DMS79 treated with DMSO at 0.1 percent for 48 hours (cell line): ENCODE data around the gene CERS1.

ENCODE experiments used
- DNase-seq: peaks from one replicate; lab custom pipeline; 2025; lab: John Stamatoyannopoulos, UW

Gene CERS1, protein sequence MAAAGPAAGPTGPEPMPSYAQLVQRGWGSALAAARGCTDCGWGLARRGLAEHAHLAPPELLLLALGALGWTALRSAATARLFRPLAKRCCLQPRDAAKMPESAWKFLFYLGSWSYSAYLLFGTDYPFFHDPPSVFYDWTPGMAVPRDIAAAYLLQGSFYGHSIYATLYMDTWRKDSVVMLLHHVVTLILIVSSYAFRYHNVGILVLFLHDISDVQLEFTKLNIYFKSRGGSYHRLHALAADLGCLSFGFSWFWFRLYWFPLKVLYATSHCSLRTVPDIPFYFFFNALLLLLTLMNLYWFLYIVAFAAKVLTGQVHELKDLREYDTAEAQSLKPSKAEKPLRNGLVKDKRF

DNA sequence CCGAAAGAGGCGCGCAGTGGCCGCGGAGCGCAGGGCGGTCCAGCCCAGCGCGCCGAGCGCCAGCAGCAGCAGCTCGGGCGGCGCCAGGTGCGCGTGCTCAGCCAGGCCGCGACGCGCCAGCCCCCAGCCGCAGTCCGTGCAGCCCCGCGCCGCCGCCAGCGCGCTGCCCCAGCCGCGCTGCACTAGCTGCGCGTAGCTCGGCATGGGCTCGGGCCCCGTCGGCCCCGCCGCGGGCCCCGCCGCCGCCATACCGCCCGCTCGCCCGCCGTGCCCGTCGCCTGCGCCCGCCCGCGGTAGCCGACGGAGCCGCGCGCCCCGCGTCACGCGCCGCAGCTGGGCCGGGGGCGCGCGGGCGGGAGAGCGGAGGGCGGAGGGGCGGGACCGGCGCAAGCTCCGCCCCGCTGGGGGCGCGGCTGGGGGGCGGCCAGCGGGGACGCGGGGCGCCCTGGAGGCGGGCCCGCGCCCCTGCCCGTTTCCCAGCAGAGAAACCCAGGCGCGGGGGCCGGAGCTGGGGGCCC, at the start of gene CERS1:
Gene CERS1 (minus strand): TSS at position 335 of the 518 bp plus-strand sequence. CDS start 86 bp downstream, at position 249.
- DNase-seq: peak; percentile 5

DNA sequence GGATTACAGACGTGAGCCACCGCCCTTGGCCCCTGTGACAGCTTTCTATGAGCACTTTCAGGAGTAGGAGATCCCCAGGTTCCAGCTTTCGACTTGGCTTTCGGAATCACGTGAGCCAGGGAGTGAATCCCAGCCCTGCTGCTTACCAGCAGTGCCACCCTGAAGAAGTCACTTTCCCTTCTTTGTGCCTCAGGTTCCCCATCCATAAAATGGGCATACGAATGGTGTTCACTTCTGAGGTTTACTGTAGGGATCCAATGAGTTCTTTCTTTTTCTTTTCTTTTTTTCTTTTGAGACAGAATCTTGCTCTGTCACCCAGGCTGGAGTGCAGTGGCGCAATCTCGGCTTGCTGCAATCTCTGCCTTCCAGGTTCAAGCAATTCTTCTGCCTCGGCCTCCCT, 49.3 kb upstream of the CERS1 start:
- DNase-seq: no peak

DNA sequence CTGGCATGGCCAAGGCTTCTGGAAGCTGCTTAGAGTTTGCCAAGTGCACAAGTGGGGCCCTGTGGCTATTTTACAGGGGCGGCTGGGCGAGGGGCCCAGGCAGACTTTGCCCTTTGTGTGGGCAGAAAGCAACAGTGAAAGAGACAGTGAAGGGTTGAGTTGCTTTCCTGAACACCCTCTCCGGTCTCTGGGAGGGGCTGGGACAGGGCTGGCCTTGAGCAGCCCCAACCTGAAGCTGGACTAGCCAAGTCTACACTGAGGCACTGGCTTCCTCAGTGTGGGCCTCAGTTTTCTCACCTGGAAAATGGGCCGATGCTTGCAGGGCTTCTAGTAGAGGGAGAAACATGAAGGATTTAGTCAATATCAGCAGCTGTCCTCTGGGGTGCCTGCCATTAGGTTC, 47.5 kb upstream of the CERS1 start:
- no peak for DNase-seq

DNA sequence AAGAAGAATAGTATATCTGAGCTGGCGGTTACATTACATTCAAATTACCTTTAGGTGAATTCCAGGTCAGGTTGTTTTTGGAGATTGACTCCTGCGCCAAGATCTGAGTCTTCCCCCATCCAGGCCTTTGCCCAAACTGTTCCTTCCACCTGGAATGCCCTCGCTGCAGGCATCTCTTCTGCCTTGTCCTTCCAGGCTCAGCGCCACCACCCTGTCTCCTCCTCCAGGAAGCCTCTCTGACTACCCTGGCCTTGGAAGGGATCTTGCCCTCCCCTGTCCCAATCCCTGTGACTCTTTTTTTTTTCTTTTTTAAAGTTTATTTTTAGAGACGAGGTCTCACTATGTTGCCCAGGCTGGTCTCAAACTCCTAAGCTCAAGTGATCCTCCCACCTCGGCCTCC, 46.7 kb upstream of the CERS1 start:
- DNase-seq: no peak

DNA sequence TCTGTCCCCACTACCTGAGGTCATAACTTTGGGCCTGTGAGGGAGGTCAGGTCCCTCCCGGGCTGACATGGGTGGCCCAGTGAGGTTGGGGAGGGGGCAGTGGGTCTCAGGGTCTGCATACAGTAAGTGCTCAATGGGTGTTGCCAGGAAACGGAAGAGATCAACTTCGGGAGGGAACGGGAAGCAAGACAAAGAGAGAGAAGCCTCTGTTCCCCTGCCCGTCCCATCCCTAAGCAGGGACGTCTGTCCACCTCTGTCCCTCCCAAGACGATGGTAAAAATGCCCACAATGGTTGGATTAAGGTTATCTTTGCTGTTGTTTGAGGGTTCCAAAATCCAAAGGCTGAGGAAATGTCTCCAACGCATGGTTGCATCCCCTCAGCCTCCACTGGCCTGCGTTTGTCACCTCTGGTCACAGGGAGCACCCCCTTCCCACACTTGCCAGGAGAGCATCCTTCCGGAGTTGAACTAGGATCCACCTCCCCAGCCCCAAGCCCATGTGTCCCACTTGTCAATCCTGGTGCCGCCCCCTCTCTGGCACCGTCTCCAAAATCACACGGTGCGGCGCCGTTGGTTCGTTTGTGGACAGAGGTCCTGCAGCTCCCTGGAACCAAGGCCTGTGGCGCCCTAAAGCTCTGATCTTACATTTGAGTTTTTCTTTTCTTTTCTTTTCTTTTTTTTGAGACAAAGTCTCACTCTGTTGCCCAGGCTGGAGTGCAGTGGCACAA, 45.8 kb upstream of the CERS1 start:
- DNase-seq: no peak

DNA sequence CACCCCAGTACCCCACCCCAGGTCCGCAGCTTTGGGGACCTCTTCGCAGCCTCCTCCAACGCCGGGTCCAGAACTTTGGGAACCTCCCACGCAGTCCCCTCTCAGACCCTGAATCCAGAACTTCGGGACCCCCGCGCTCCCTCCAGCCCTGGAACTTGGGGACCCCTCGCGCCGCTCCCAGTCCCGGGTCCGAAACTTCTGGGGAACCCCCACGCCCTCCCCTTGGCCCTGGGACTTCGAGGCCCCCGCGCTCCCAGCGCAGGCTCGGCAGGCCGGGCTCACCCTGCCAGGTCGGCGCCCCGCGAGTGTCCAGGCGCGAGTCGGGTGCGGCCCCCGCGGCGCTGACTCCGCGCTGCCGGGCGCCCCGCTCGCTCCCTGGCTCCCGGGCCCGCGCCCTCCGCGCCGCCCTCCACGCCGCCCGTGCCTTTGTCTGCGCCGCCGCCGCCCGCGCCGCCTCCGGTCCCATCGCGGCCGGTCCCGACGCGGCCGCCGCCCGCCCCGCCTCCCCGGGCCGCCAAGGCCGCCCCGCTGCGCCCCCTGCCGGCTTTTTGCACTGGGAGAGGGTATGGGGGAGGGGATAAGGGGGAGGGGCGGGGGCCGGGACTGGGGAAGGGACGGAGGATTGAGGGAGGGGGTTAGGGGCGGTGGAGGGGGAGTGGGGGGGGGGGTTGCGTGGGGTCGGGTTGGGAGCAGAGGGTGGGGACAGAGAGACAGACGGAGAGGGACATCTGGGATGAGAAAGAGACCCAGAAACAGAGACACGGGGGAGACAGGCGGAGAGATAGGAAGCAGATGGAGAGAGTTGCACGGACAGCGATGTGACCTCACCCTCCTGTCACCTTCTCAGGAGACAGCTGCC, 45.0 kb upstream of the CERS1 start, which contains the start of gene HOMER3:
Gene HOMER3 (minus strand): TSS at position 449 of the 859 bp plus-strand sequence. CDS start 2,235 bp downstream, outside the sequence.
- DNase-seq: peak; percentile 10

DNA sequence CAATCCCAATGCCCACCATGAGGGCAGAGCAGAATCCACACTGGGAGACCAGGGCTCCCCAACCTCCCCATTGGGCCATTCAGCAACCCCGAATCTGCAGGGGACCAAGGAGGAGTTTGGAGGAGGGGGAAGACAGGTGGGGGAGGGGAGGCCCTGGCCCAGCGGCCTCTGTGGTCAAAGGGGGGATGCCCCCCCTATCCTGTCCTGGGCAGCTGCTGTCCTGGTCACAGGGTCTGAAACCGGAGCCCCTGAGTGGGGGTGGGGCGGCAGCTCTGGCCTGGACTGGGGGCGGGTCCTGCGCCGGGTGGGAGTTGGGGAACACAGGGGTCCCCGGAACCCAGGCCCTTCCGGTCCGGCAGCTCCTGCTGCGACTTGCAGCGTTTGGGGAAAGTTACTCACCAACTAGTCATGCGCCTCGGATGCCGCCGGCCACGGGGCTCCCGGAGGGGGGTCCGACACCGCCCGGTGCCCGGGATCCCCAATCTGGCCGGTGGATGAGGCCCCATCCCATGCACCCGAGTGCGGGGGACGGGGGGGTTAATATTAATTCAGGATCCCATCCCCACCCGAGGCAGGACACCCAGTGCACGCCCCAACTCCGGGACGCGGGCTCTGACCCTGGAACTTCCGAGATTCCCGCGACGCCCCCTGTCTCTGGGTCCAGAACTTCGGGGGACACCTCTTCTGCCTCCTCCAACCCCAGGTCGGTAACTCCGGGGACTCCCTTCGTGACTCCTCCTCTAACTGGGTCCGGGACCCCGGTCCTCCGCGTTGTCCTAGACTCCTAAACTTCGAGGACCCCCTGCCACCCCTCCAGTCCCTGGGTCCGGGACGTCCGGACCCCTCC, 44.2 kb upstream of the CERS1 start:
- no peak for DNase-seq

DNA sequence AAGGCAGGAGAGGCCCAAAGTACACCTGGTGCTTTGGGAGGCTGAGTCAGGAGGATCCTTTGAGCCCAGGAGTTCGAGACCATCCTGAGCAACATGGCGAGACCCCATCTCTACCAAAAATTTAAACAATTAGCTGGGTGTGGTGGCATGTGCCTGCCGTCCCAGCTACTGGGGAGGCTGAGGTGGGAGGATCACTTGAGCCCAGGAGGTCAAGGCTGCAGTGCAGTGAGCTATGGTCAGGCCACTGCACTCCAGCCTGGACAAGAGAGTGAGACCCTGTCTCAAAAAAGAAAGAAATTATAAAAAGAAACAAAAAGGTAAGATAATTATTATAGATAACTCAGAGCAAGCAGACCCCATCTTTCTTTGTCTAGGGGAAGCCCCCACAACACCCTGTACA, 43.2 kb upstream of the CERS1 start:
- no peak for DNase-seq

DNA sequence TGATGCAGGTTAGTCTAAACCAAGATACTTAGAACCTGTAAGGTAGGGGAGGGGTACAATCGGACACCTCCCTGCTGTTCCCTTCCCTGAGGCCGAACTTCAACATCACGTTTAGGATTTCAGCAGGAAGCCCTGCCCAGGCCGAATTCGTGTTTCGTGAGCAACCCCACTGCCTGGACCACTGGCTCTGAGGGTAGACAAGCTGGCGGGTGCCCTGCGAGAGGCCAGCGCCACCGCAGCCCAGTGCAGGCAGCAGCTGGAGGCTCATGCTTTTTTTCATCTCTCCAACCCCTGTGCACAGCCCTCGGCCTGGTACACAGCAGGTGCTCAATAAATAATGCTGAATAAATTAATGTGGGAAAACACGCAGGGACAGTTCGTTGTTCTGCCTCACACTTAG, 37.3 kb upstream of the CERS1 start:
- DNase-seq: no peak

DNA sequence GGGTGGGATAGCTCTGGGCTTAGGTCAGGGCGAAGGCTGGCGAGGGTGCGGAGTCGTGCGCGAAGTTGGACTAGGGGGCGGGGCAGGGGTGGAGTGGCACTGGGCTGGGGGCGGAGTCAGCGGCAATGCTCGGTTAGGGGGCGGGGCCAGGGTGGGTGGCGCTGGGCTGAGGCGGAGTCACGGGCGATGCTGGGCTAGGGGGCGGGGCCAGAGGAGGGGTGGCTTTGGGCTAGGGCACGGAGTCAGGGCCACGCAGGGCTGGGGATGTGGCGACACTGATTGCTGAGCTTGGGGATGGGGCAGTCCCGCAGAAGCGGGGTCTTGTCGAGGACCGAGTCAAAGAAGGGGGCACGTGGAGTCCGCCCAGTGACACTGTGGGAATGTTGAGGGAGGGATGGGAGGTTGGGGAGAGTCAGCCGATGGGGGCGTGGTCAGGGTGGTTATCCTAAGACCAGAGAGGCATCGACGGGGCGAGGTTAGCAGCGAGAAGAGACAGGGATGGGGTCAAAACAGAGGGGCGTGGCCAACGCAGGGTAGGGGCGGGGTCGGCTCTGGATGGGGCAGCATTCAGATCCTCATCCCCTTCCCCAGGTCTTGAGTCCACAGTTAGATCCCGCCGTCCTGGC, 36.4 kb upstream of the CERS1 start:
- no peak for DNase-seq

DNA sequence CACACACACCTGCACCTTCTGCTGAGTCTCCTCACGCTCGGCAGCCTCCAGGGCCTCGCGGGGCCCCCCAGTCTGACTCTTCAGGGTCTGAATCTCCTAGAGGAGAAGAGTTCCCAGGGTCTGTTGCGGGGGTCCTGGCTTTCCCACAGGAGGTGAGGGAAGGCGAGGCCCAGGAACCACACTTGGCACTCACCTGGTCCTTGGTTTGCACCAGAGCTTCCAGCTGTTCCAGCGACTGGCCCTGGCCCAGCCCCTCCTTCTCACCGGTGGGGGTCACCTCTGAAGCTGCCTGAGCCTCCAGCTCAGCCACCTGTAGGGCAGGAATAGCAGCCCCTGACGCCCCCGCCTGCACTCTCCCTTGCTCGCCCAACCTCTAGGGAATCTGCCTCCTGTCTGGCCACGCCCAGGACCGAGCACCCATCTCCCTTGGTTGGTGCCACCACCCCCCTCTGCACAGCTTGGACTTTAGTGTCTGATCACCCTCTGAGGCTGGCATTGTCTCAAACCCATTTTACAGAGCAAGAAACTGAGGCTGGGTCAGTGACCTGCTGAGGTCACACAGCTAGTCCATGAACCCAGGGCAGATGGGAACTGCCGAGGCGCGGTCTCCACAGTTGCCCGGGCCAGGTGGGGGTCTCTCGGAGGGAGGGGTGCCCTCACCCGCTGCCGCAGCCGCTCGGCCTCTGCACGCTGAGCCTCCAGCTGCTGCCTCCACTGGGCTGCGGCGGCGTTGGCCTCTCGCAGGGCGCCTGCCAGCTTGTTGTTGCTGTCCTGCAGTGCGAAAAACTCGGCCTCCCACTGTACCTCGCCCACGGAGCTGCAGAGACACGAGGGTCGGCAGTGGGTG, 35.6 kb upstream of the CERS1 start:
- DNase-seq: no peak

DNA sequence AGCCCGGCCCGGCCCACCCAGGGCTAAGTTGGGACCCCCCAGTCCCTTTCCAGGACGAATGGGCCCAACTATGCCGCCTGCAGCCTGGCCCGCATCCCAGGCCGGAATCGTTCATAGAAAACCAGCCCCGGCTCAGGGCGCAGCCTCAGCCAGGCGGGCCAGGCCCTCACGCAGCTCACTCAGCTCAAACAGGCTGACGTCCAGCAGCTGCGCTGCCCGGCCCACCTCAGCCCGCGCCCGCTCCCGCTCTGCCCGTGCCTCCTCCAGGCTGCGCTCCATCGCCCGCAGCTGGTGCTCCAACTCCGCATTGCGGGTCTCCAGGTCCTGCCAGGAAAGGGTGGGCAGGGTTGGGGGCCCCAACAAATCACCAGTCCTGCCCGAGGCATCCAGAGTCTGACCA, 33.4 kb upstream of the CERS1 start:
- no peak for DNase-seq

DNA sequence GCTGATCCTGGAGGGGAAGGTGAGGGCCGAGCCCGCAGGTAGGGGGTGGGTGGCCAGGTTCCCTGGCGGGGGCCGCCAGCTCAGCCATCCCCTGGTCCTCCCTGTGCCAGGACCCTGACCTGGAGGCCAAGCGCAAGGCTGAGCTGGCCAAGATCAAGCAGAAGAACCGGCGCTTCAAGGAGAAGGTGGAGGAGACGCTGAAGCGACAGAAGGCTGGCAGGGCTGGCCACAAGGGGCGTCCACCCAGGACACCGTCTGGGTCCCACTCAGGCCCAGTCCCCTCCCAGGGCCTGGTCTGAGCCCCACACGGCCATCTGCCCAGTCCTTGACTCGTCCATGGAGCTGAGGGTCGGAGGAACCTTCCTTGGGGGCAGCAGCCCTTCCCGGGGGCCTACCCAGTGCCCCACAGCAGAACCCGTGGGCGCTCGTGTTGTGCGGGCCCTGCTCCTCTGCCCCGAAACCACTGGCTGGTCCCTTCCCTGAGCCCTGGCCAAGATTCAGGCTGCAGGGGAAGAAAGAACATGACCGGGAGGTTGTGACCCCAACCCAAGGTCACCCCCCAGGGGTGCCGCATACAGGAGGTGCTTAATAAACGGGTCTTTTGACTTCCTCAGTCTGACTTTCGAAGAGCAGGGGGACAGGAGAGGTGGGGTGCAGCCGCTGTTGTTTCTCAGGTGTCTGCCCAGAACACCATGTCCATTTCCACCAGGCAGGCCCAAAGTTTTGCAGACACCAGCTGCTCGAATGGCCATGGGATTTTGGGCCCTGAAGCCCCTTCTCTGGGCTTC, 32.3 kb upstream of the CERS1 start:
- DNase-seq: no peak

DNA sequence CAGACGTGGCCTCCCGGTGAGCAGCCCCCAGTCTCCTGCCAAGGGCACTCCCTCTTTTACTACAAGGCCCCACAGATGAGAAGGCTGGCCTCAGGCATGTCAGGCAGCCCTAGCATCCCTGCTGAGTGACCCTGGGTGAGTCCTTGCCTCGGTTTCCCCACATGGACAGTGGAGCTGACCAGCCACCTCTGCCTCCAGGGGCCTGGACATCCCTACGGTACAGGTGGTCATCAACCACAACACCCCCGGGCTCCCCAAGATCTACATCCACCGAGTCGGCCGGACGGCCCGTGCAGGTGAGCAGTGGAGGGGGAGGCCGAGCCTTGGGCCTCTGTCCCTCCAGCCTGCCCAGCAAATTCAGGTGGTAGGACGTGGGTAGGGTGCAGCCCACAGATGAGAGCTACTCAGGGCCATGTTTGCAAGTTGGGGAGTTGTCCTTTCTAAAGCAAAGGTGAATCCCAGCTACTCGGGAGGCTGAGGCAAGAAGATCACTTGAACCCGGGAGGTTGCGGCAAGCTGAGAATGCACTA, 28.8 kb upstream of the CERS1 start:
- DNase-seq: no peak

DNA sequence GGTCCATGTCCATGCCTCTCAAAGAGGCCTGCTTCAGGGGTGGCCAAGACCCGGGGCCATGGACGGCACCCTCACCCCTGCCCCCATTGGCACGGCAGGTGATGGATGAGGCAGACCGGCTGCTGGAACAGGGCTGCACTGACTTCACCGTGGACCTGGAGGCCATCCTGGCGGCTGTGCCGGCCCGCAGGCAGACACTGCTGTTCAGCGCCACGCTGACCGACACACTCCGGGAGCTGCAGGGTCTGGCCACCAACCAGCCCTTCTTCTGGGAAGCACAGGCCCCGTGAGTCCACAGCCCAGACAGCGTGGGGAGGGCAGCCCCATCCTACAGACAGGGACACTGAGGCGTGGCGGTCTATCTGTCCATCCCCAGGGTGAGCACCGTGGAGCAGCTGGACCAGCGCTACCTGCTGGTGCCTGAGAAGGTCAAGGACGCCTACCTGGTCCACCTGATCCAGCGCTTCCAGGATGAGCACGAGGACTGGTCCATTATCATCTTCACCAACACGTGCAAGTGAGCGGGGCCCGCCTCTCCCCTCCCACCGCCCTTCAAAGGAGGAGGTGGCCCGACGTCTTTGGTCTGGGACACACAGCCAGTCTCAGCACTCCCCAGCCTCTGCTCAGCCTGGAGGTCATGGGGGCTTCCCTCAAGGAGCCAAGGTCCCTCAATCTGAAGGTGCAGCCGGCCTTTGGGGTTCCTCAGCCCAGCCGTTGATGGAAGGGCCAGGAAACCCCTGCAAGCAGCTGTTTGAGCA, 26.4 kb upstream of the CERS1 start:
- DNase-seq: no peak

DNA sequence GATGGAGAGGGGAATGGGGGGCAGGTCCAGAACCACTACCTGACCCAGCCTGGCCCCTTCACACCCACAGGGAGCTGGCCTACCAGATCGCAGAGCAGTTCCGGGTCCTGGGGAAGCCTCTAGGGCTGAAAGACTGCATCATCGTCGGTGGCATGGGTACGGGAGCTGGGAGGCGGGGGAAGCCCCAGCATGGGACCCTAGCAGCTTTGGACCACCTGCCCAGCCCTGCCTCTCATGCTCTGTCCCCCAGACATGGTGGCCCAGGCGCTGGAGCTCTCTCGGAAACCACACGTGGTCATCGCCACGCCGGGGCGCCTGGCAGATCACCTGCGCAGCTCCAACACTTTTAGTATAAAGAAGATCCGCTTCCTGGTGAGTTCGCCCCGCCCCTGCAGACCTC, 25.6 kb upstream of the CERS1 start:
- DNase-seq: no peak

DNA sequence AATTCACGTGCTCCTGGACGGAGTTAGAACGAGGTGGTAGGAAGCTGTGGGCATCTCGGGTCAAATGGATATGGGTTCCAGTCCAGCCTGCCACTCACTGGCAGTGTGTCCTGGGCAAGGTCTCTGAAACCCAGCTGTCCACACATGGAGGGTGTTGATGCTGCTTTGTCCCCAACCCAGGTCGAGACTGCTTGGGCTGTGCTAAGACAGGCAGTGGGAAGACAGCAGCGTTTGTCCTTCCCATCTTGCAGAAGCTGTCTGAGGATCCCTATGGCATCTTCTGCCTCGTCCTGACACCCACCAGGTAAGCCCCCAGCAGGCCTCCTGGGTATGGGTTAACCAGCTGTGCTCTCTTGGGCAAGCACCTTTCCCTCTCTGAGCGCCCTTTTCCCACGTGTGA, 24.4 kb upstream of the CERS1 start:
- DNase-seq: no peak

DNA sequence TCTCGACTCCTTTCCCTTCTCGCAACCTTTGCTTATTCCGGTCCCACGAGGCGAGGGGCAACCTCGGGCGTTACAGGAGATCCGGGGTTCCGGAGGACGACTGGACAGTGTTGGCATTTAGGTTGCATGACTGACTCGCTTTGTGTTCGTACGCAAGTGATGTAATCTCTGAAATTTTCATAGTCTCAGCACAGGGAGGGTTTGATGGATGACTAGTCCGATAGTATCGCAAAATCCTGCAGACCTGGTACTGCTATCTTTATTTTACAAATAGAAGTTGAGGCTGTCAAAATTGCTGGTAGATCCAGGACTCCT, 23.9 kb upstream of the CERS1 start:
- DNase-seq: no peak
